GM12892 (cell line): Measurements from ENCODE around the gene SLC27A5.

ENCODE experiments used
- POLR2A ChIP-seq: IDR thresholded peaks from 2 replicates; pipeline ENCODE4 v1.6.1; 2011; ENCODE audit warnings: low read depth, low read length, control low read depth
- POLR2AphosphoS5 ChIP-seq: IDR thresholded peaks from 2 replicates; pipeline ENCODE4 v1.6.1; 2011; ENCODE audit warnings: low read depth, low read length, control low read depth

DNA sequence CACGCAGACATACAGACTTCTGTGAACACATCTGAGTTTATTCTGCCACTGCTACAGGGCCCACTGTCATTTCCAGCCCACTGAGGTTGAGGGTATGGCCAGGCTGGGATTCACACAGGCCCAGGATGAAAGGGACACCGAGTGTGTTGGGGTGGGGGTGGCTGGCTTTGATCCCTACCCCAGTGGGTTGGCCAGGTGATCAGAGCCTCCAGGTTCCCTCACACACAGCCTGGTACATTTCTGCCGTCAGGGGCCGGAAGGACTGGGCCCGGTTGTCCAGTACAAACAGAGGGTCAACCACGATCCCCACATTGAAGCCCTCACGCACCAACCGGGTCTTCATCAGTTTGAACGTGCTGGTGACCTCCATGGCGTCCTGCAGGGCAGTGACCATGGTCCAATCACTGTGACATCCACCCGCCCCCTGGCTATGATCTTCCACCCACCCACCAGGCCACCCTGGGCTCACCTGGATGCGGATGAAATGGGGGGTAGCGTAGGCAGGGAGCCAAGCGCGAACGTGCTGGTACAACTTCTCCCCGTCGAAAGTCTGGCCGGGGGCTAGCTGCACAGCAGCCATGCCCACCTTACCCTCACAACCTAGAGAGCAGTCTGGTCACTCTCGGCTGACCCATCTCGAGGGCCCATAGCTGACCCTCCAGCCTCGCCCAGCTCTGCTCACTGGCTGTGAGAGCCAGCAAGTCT lies 13.3 kb downstream of the SLC27A5 start:
- TF ChIP-seq POLR2A (no peak), POLR2AphosphoS5 (no peak)
